Activated CD4-positive, alpha-beta T cell treated with anti-CD3 and anti-CD28 coated beads, Interleukin-2, amount 50 U/mL, for 1 hour (primary cell): ENCODE measurements around the gene NRIP3.

ENCODE experiments used
- DNase-seq: peaks from one replicate; pipeline ENCODE4 v3.0.0-alpha.2; 2020

Gene NRIP3

GRCh38 chr11:9003573-9004182 lies at the start of gene NRIP3:
NRIP3 (minus strand) TSS chr11:9004001; CDS start chr11:9003935, 66 bp downstream.
- DNase-seq, result peak; percentile 83

GRCh38 chr11:9052316-9052715 lies 48.5 kb upstream of the NRIP3 start:
- no peak for DNase-seq

GRCh38 chr11:9049959-9050358 lies 46.2 kb upstream of the NRIP3 start:
- no peak for DNase-seq

- DNase-seq, result no peak
These were observed 44.2 kb upstream of the NRIP3 start for GRCh38 chr11:9047964-9048523.

GRCh38 chr11:9046481-9046880 lies 42.7 kb upstream of the NRIP3 start:
- DNase-seq, result no peak

GRCh38 chr11:9042488-9042887 lies 38.7 kb upstream of the NRIP3 start:
- no peak for DNase-seq

GRCh38 chr11:9041747-9042146 lies 37.9 kb upstream of the NRIP3 start:
- no peak for DNase-seq

- DNase-seq, result no peak
These were observed 36.6 kb upstream of the NRIP3 start for GRCh38 chr11:9040410-9040809.

GRCh38 chr11:9039863-9040262 lies 36.1 kb upstream of the NRIP3 start:
- no peak for DNase-seq

GRCh38 chr11:9039198-9039597 lies 35.4 kb upstream of the NRIP3 start:
- DNase-seq, result no peak

GRCh38 chr11:9038541-9038940 lies 34.7 kb upstream of the NRIP3 start:
- no peak for DNase-seq

- DNase-seq, result no peak
These were observed 34.2 kb upstream of the NRIP3 start for GRCh38 chr11:9037963-9038362.

GRCh38 chr11:9037046-9037780 lies 33.4 kb upstream of the NRIP3 start:
- DNase-seq, result no peak

- no peak for DNase-seq
These were observed 26.8 kb upstream of the NRIP3 start for GRCh38 chr11:9030601-9031000.

- no peak for DNase-seq
These were observed 25.6 kb upstream of the NRIP3 start for GRCh38 chr11:9029422-9029821.

GRCh38 chr11:9028581-9028980 lies 24.8 kb upstream of the NRIP3 start:
- DNase-seq, result no peak

- no peak for DNase-seq
These were observed 21.5 kb upstream of the NRIP3 start for GRCh38 chr11:9025101-9025850.

- no peak for DNase-seq
These were observed 19.3 kb upstream of the NRIP3 start for GRCh38 chr11:9022961-9023680.

GRCh38 chr11:9020916-9021315 lies 17.1 kb upstream of the NRIP3 start:
- DNase-seq, result no peak

- no peak for DNase-seq
These were observed 16.1 kb upstream of the NRIP3 start for GRCh38 chr11:9019861-9020260.

- no peak for DNase-seq
These were observed 14.0 kb upstream of the NRIP3 start for GRCh38 chr11:9017773-9018172.

GRCh38 chr11:9016916-9017642 lies 13.3 kb upstream of the NRIP3 start:
- no peak for DNase-seq
